GM12801 (cell line): Measurements from ENCODE around the gene LRMDA.

Source experiments
- CTCF ChIP-seq: IDR thresholded peaks from one replicate; pipeline ENCODE4 v1.5.1; 2011; ENCODE audit warnings: control low read depth; ENCODE audit not compliant: insufficient read length; ENCODE audit errors: extremely low read depth

The LRMDA gene

GRCh38 chr10:75839020-75839419 is 407.6 kb downstream of the LRMDA start:
- no peak for TF ChIP-seq CTCF

GRCh38 chr10:75841266-75841665 is 409.8 kb downstream of the LRMDA start:
- no peak for TF ChIP-seq CTCF

GRCh38 chr10:75845176-75845947 is 413.9 kb downstream of the LRMDA start:
- no peak for TF ChIP-seq CTCF

GRCh38 chr10:75847477-75847876 is 416.1 kb downstream of the LRMDA start:
- no peak for TF ChIP-seq CTCF

GRCh38 chr10:75851580-75852345 is 420.3 kb downstream of the LRMDA start:
- TF ChIP-seq CTCF: no peak

GRCh38 chr10:75852851-75853484 is 421.5 kb downstream of the LRMDA start:
- no peak for TF ChIP-seq CTCF

GRCh38 chr10:75857269-75857846 is 425.9 kb downstream of the LRMDA start:
- TF ChIP-seq CTCF: no peak
